K562 (cell line): ENCODE measurements around the gene SCN5A. TPM values are rescaled to one million over a fixed set of nuclear protein-coding genes. Genes with fewer than 3 reads are reported as not detected.

ENCODE experiments used
- ATAC-seq: fragments of 200-7000 bp; cut with Tn5 transposase; 3 replicates; pipeline ENCODE4 v1.9.1; 2020; ENCODE audit warnings: moderate library complexity
- BruUV-seq: library from RNA; stranded (reverse); fragments of 400-500 nt; replicated peaks from 2 replicates; lab custom pipeline; 2021; lab: Mats Ljungman, UMichigan
- CTCF ChIA-PET: fragments of 300-600 bp; formaldehyde crosslinking; extraction: SDS; loops from one replicate; lab custom pipeline; 2021; ENCODE audit warnings: low intra/inter-chr PET ratio; lab: Yijun Ruan, JAX
- POLR2A ChIA-PET: fragments of 300-600, 350-650 bp; sonication (Branson Sonifier 250); formaldehyde crosslinking; extraction: SDS; loops from one replicate; lab custom pipeline; 2021; ENCODE audit warnings: antibody characterized with exemption, inconsistent platforms; lab: Yijun Ruan, JAX
- DNase-seq, 4 experiments: peaks; one replicate each; pipeline versions ENCODE4 v3.0.0 to v3.0.0-alpha.2; 2011 to 2018; ENCODE audit warnings: low spot score in 3 of 4, mixed read lengths in 3 of 4; ENCODE audit errors: extremely low read depth in 1 of 4
- FAIRE-seq: peaks from 2 replicates; lab custom pipeline; 2011; peaks lifted over from hg19 to GRCh38; lab: Jason Lieb, UNC
- H2AFZ ChIP-seq: 2 replicates; pipeline ENCODE4 v1.6.0; 2011; ENCODE audit warnings: low read depth, low read length, control low read depth, inconsistent platforms
- H3K27ac ChIP-seq: fragments of 200-600 bp; 3 replicates; pipeline ENCODE4 v1.8.0; 2011; ENCODE audit warnings: low read depth, mild to moderate bottlenecking, control low read depth, inconsistent platforms, low read length, moderate library complexity, mixed read lengths; ENCODE audit errors: extremely low read depth
- H3K27me3 ChIP-seq, 2 experiments: fragments of 300-600 bp in 1 of 2; 2 replicates in 1 of 2; 3 replicates in 1 of 2; pipeline versions ENCODE4 v1.6.0 to v1.8.0; 2011; ENCODE audit warnings: inconsistent platforms in 2 of 2, low read length in 2 of 2, mild to moderate bottlenecking in 1 of 2, mixed read lengths in 1 of 2, moderate library complexity in 1 of 2; ENCODE audit not compliant: control insufficient read depth in 2 of 2, insufficient read depth in 2 of 2
- H3K36me3 ChIP-seq: fragments of 300-600 bp; 3 replicates; pipeline ENCODE4 v1.8.0; 2011; ENCODE audit warnings: mild to moderate bottlenecking, low read length, inconsistent platforms; ENCODE audit not compliant: control insufficient read depth, insufficient read depth
- H3K4me1 ChIP-seq, 2 experiments: fragments of 200-600 bp in 1 of 2; replicated peaks in 1 of 2; 2 replicates in 1 of 2; 3 replicates in 1 of 2; pipeline versions ENCODE4 v1.5.1 to v1.8.0; 2011; ENCODE audit warnings: inconsistent platforms in 2 of 2, low read length in 2 of 2, mild to moderate bottlenecking in 1 of 2, mixed read lengths in 1 of 2, moderate library complexity in 1 of 2; ENCODE audit not compliant: control insufficient read depth in 2 of 2, insufficient read depth in 2 of 2
- H3K4me2 ChIP-seq: 2 replicates; pipeline ENCODE4 v1.6.1; 2011; ENCODE audit warnings: low read length, control low read depth, inconsistent platforms, mixed read lengths; ENCODE audit not compliant: insufficient read depth
- H3K4me3 ChIP-seq: fragments of 200-600 bp; sonication (generic), shearing (Covaris generic); 2 replicates; pipeline ENCODE4 v1.5.1; 2016; ENCODE audit warnings: control low read depth, inconsistent platforms
- H3K79me2 ChIP-seq: fragments of 200-600 bp; 3 replicates; pipeline ENCODE4 v1.8.0; 2011; ENCODE audit warnings: low read length, inconsistent platforms; ENCODE audit not compliant: control insufficient read depth, insufficient read depth
- H3K9ac ChIP-seq, 2 experiments: 2 replicates each; pipeline versions ENCODE4 v1.6.0 to v1.6.1; 2011; ENCODE audit warnings: low read depth in 2 of 2, low read length in 2 of 2, control low read depth in 1 of 2, inconsistent platforms in 1 of 2, mild to moderate bottlenecking in 1 of 2, mixed read lengths in 1 of 2; ENCODE audit not compliant: insufficient read depth in 1 of 2
- H3K9me1 ChIP-seq: one replicate; pipeline ENCODE4 v1.6.0; 2011; ENCODE audit warnings: inconsistent platforms, mild to moderate bottlenecking, low read length, moderate library complexity; ENCODE audit not compliant: control insufficient read depth, insufficient read depth
- H3K9me3 ChIP-seq: replicated peaks from 2 replicates; pipeline ENCODE4 v1.5.1; 2011; ENCODE audit warnings: low read depth, low read length, inconsistent platforms; ENCODE audit not compliant: control insufficient read depth, insufficient read depth
- H4K20me1 ChIP-seq: replicated peaks from 2 replicates; pipeline ENCODE4 v1.6.1; 2011; ENCODE audit warnings: low read length, inconsistent platforms, mixed read lengths; ENCODE audit not compliant: control insufficient read depth, insufficient read depth
- ATF7 ChIP-seq: fragments of 450-650 bp; IDR thresholded peaks from 2 replicates; pipeline ENCODE4 v1.7.1; 2014; ENCODE audit warnings: mild to moderate bottlenecking, moderate library complexity
- CEBPG ChIP-seq, 3 experiments: fragments of 200-800 bp in 1 of 3; sonication (Bioruptor generic) in 1 of 3; sonication (generic) in 1 of 3; formaldehyde crosslinking in 1 of 3; IDR thresholded peaks in 2 of 3; conservative IDR thresholded peaks in 1 of 3; 2 replicates each; pipeline versions ENCODE4 v1.6.1 to v1.8.0; 2016 to 2022; ENCODE audit warnings: missing compliant biosample characterization in 2 of 3, missing genetic modification characterization in 2 of 3, mild to moderate bottlenecking in 1 of 3, missing genetic modification reagents in 1 of 3
- CHD1 ChIP-seq: fragments of 200-600 bp; sonication (generic); IDR thresholded peaks from one replicate; pipeline ENCODE4 v1.6.1; 2012; ENCODE audit warnings: mild to moderate bottlenecking, moderate library complexity, low read length, inconsistent platforms
- HDAC6 ChIP-seq: IDR thresholded peaks from 2 replicates; pipeline ENCODE4 v1.6.1; 2012; ENCODE audit warnings: low read depth, mild to moderate bottlenecking, control low read depth, inconsistent platforms, low read length, moderate library complexity
- HNRNPUL1 ChIP-seq: fragments of 200-400 bp; formaldehyde crosslinking; IDR thresholded peaks from 2 replicates; pipeline ENCODE4 v1.6.1; 2017; ENCODE audit warnings: low read length
- HOXB6 ChIP-seq: fragments of 250-450 bp; sonication (Bioruptor Pico); IDR thresholded peaks from 2 replicates; pipeline ENCODE4 v1.5.1; 2022; ENCODE audit warnings: mild to moderate bottlenecking, borderline replicate concordance
- NONO ChIP-seq, 2 experiments: fragments of 200-400 bp in 1 of 2; fragments of 450-650 bp in 1 of 2; formaldehyde crosslinking in 1 of 2; IDR thresholded peaks; 2 replicates each; pipeline ENCODE4 v1.6.1; 2017; ENCODE audit warnings: low read depth in 2 of 2, mild to moderate bottlenecking in 2 of 2, moderate library complexity in 2 of 2, low read length in 1 of 2
- RAD21 ChIP-seq, 2 experiments: fragments of 250-450 bp in 1 of 2; fragments of 450-650 bp in 1 of 2; sonication (Bioruptor Pico) in 1 of 2; formaldehyde crosslinking in 1 of 2; IDR thresholded peaks in 1 of 2; conservative IDR thresholded peaks in 1 of 2; 2 replicates each; pipeline versions ENCODE4 v1.4.0 to v1.8.0; 2020 to 2022; ENCODE audit warnings: mild to moderate bottlenecking in 2 of 2, moderate library complexity in 1 of 2
- STAG1 ChIP-seq: sonication (generic); formaldehyde crosslinking; IDR thresholded peaks from 2 replicates; pipeline ENCODE4 v1.5.0; 2020; ENCODE audit warnings: missing genetic modification reagents, borderline replicate concordance
- WGBS: fragments of 100-300 bp; shearing (Covaris generic); methylation state at CpG from one replicate; pipeline ENCODE4 v1.1.6; 2016; ENCODE audit warnings: low coverage, mixed read lengths; ENCODE audit not compliant: insufficient coverage; ENCODE audit errors: missing lambda C conversion rate; 5-methylcytosine and 5-hydroxymethylcytosine counted together
- in situ Hi-C: fragments of 300-500 bp; cut with MboI; formaldehyde crosslinking; loops from 4 replicates; pipeline ENCODE4 v1.15.0; 2018; ENCODE audit warnings: inconsistent platforms, mixed read lengths
- intact Hi-C: fragments of 100-400 bp; cut with micrococcal nuclease; formaldehyde crosslinking; loops from 2 replicates; pipeline ENCODE4 v1.14.2; 2022
- polyA plus RNA-seq, 8 experiments: library from polyadenylated mRNA; depleted of rRNA in 4 of 8; stranded (reverse) in 5 of 8; unstranded in 3 of 8; fragments of >200 nt; fragmentation: Nextera tagmentation in 2 of 8; fragmentation: Illumina TruSeq in 1 of 8; extraction: Ambion mirVana in 2 of 8; extraction: Trizol in 1 of 8; gene quantifications; 2 replicates each; pipeline versions ENCODE4 v1.2.1 to v1.2.3, GENCODE V29; 2011 to 2014; ENCODE audit warnings: inconsistent platforms in 1 of 8, missing spikeins in 1 of 8
- total RNA-seq, 7 experiments: library from RNA; depleted of rRNA in 6 of 7; stranded (reverse); fragments of >200 nt in 6 of 7; fragmentation: Illumina TruSeq in 2 of 7; extraction: Trizol in 2 of 7; gene quantifications; 2 replicates each; pipeline versions ENCODE4 v1.2.1 to v1.2.3, GENCODE V29; 2011 to 2021; ENCODE audit warnings: low replicate concordance in 1 of 7
- TF ChIP-seq, protein P1 (sequence below): fragments of 250-450 bp; sonication (Bioruptor Pico); IDR thresholded peaks from 2 replicates; pipeline ENCODE4 v1.4.0; 2020; ENCODE audit warnings: mild to moderate bottlenecking, moderate library complexity

Gene SCN5A
- total and polyA plus RNA-seq, 9 of the 15 experiments (the other 6 are each of a cell fraction or from before 2014, with no cell fraction given), result 0.07 to 1.4 (median 0.21) TPM; not detected in 2

GRCh38 chr3:38526792-38527191 is 122.7 kb downstream of the SCN5A start:
- ChIA-PET POLR2A (no interaction called here), CTCF (no interaction called here)
- in situ Hi-C loops, result loop anchor here (10.0 kb wide), 1 partner anchor 128 kb away; no protein-coding TSS in a partner anchor
- no peak overlapping the region for H2AFZ ChIP-seq
- no peak for FAIRE-seq
- H3K27ac ChIP-seq, result no peak overlapping the region
- no peak overlapping the region for H3K4me3 ChIP-seq
- H3K4me1 ChIP-seq, result no peaks in the 10 kb centered on the region
- intact Hi-C loops, result loop anchor here (10.0 kb wide), 1 partner anchor 478 kb away; no protein-coding TSS in a partner anchor
- 94% methylated on average over 12 of the region's 14 CpGs for WGBS
- DNase-seq, result no peak
- H3K9me3 ChIP-seq, result no peaks in the 10 kb centered on the region
- H3K79me2 ChIP-seq, result no peaks in the 10 kb centered on the region
- no peak for TF ChIP-seq CHD1
- TF ChIP-seq HOXB6, result no peak
- TF ChIP-seq CEBPG (CRISPR knock-in tag; IDR thresholded peaks at IDR 0.05), result no peak
- no peak for TF ChIP-seq CEBPG (tag; conservative IDR thresholded peaks at IDR 0.05 in 1 of 2, IDR thresholded peaks at IDR 0.05 in 1 of 2)
- TF ChIP-seq HDAC6, result no peak
- no peak for TF ChIP-seq STAG1 (CRISPR knock-in tag)
- no peak for TF ChIP-seq HNRNPUL1
- TF ChIP-seq, protein P1, sequence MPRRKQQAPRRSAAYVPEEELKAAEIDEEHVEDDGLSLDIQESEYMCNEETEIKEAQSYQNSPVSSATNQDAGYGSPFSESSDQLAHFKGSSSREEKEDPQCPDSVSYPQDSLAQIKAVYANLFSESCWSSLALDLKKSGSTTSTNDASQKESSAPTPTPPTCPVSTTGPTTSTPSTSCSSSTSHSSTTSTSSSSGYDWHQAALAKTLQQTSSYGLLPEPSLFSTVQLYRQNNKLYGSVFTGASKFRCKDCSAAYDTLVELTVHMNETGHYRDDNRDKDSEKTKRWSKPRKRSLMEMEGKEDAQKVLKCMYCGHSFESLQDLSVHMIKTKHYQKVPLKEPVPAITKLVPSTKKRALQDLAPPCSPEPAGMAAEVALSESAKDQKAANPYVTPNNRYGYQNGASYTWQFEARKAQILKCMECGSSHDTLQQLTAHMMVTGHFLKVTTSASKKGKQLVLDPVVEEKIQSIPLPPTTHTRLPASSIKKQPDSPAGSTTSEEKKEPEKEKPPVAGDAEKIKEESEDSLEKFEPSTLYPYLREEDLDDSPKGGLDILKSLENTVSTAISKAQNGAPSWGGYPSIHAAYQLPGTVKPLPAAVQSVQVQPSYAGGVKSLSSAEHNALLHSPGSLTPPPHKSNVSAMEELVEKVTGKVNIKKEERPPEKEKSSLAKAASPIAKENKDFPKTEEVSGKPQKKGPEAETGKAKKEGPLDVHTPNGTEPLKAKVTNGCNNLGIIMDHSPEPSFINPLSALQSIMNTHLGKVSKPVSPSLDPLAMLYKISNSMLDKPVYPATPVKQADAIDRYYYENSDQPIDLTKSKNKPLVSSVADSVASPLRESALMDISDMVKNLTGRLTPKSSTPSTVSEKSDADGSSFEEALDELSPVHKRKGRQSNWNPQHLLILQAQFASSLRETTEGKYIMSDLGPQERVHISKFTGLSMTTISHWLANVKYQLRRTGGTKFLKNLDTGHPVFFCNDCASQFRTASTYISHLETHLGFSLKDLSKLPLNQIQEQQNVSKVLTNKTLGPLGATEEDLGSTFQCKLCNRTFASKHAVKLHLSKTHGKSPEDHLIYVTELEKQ (CRISPR knock-in tag), result no peak
- no peak for TF ChIP-seq ATF7
- TF ChIP-seq NONO (IDR thresholded peaks at IDR 0.05; ENCODE audit: low read depth in 2 of 2, low read length in 1 of 2), result no peak
- no peak for TF ChIP-seq RAD21 (CRISPR knock-in tag; conservative IDR thresholded peaks at IDR 0.05 in 1 of 2, IDR thresholded peaks at IDR 0.05 in 1 of 2)
- BruUV-seq, result no TSS peak
- no peak for ATAC-seq
- H3K9ac ChIP-seq, result no peak overlapping the region
- H3K36me3 ChIP-seq, result peaks cover 14% of the 10 kb centered on the region; the same call in 1 of the 3 replicates
- H3K9me1 ChIP-seq, result no peaks in the 10 kb centered on the region
- H4K20me1 ChIP-seq, result no peaks in the 10 kb centered on the region
- H3K4me2 ChIP-seq, result no peak overlapping the region
- H3K27me3 ChIP-seq, result no peaks in the 10 kb centered on the region
